Epithelial cell of proximal tubule (primary cell): ENCODE results near the gene SYTL3. TPM values are rescaled to one million over a fixed set of nuclear protein-coding genes. Genes with fewer than 3 reads are reported as not detected.

Experiments
- DNase-seq: peaks from one replicate; pipeline ENCODE4 v3.0.0-alpha.2; 2011; ENCODE audit warnings: low read depth
- H3K4me3 ChIP-seq: 2 replicates; pipeline ENCODE4 v1.5.1; 2011; ENCODE audit warnings: low read depth, mild to moderate bottlenecking, low read length
- CTCF ChIP-seq: conservative IDR thresholded peaks from 2 replicates; pipeline ENCODE4 v1.5.1; 2012; ENCODE audit warnings: low read depth, mild to moderate bottlenecking, low read length
- total RNA-seq: library from RNA; depleted of rRNA; stranded (reverse); fragments of >200 nt; gene quantifications from 2 replicates; pipeline ENCODE4 v1.2.3, GENCODE V29; 2015

SYTL3 gene
- total RNA-seq, 1 donor from 2014 or later: 11.0 TPM

GRCh38 chr6:158769234-158769770 lies 119.4 kb downstream of the SYTL3 start:
- H3K4me3 ChIP-seq: no peak overlapping the region
- DNase-seq: no peak
- TF ChIP-seq CTCF: no peak

- no peak for DNase-seq
- H3K4me3 ChIP-seq: no peak overlapping the region
- TF ChIP-seq CTCF: no peak
Measured at GRCh38 chr6:158769771-158770432, 120.0 kb downstream of the SYTL3 start.

DNA sequence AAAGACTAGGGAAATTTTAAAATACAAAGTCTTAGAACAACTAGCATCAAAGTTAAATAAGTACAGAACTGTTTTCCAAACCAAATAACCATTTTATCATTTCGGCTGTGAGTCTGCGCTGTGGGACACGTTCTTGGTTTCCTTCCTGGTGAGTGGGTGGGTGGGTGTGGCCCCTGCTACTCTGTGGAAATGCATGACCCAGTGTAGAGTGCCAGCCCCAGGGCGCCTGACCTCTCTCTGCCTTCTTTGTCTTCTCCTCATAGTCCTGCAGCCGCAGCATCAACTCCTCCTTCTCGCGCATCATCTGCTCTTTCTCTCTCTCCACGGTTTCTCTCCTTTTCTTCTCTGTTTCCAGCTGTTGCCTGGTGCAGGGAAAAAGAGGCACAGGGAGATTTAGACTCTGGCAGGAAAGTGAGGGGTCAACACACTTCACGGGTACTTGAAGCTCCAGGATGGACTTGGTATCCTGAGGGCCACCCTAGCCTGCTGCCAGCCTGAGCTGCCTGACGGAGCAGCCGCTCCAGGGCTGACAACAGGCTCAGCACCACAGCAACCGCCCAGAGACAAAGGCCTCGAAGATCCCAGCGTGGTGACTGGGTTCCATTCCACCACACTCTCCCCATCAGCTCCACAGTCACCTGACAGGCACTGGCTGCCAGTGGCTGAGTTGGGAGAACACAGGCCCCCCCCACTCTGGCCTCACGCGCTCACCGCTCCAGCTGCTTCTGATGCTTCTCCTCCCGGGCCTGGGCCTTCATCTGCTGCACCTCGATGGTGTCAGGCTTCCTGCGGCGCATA lies 120.9 kb downstream of the SYTL3 start:
- DNase-seq: no peak
- H3K4me3 ChIP-seq: no peak overlapping the region
- no peak for TF ChIP-seq CTCF

- H3K4me3 ChIP-seq: no peak overlapping the region
- no peak for DNase-seq
- no peak for TF ChIP-seq CTCF
Measured at GRCh38 chr6:158771399-158772152, 121.7 kb downstream of the SYTL3 start.

GRCh38 chr6:158772172-158772571 lies 122.3 kb downstream of the SYTL3 start:
- TF ChIP-seq CTCF: no peak
- no peak for DNase-seq
- H3K4me3 ChIP-seq: no peak overlapping the region

DNA sequence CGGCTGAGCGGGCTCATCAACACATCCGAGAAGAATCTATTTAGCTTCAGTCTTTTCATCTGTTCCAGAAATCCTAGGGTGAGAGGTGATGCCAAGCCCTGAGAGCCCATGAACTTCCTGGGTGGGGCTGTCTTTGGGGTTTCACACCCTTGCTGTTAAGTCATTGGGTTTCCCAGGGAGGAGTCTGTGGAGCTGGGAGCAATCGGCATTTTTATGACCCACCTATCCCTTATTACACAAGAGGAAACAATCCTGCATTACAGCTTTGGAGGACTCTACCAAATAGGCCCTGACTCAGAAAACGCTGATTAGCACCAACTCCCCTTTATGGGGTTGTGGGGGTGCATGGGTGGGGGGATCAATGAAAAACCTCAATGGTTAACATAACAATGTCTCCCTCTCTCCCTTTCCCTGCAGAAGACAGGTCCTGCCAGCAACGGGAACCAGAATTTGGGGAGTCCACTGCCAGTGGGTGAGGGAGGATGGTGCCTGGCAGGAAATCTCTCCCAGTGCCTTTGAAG lies 123.1 kb downstream of the SYTL3 start:
- no peak for DNase-seq
- no peak for TF ChIP-seq CTCF
- H3K4me3 ChIP-seq: no peak overlapping the region
